OCI-LY3 (cell line): ENCODE data around the gene RSL1D1.
"Not testable (repeated sequence)": the region's sequence is repeated elsewhere in the genome, so short reads cannot be mapped to it uniquely, and the experiment has no call there.

Source experiments
- EZH2phosphoT487 ChIP-seq: fragments of 200-600 bp; shearing (Covaris generic); IDR thresholded peaks from 2 replicates; pipeline ENCODE4 v1.6.1; 2018; ENCODE audit warnings: antibody characterized with exemption, mixed run types, low read depth
- TF ChIP-seq, protein P1 (sequence below): fragments of 200-600, 300-600 bp; sonication (generic); IDR thresholded peaks from 2 replicates; pipeline ENCODE4 v1.5.1; 2014; ENCODE audit warnings: antibody characterized with exemption, low read length, low read depth

DNA sequence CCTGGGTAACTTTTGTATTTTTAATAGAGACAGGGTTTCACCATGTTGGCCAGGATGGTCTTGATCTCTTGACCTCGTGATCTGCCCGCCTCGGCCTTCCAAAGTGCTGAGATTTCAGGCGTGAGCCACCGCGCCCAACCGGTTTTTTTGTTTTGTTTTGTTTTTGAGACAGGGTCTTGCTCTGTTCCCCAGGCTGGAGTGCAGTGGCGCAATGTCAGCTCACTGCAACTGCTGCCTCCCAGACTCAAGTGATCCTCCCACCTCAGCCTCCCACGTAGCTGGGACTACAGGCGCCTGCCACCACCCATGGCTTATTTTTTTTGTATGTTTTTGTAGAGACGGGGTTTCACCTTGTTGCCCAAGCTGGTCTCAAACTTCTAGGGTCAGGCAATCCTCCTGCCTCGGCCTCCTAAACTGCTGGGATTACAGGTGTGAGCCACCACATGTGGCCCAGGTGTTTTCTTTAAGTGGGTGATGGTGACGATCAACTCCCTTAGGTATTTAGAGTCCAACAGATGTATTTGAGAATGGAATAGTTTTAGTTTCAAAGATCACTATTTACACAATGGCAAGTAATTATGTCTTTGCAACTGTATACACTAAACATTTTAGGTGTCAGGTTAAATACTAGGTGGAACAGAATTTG lies 25.7 kb downstream of the RSL1D1 start:
- TF ChIP-seq, protein P1, sequence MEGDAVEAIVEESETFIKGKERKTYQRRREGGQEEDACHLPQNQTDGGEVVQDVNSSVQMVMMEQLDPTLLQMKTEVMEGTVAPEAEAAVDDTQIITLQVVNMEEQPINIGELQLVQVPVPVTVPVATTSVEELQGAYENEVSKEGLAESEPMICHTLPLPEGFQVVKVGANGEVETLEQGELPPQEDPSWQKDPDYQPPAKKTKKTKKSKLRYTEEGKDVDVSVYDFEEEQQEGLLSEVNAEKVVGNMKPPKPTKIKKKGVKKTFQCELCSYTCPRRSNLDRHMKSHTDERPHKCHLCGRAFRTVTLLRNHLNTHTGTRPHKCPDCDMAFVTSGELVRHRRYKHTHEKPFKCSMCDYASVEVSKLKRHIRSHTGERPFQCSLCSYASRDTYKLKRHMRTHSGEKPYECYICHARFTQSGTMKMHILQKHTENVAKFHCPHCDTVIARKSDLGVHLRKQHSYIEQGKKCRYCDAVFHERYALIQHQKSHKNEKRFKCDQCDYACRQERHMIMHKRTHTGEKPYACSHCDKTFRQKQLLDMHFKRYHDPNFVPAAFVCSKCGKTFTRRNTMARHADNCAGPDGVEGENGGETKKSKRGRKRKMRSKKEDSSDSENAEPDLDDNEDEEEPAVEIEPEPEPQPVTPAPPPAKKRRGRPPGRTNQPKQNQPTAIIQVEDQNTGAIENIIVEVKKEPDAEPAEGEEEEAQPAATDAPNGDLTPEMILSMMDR = not testable (repeated sequence)
- TF ChIP-seq EZH2phosphoT487 = not testable (repeated sequence)
